Measurements from ENCODE around the gene SOWAHB.

GRCh38 chr4:76896048-76896447 lies 1.9 kb downstream of the SOWAHB start:
- TF ChIP-seq POLR2A (IDR thresholded peaks at IDR 0.05) (no peak), EP300 (IDR thresholded peaks at IDR 0.05) (no peak)
- TF ChIP-seq, protein P1, sequence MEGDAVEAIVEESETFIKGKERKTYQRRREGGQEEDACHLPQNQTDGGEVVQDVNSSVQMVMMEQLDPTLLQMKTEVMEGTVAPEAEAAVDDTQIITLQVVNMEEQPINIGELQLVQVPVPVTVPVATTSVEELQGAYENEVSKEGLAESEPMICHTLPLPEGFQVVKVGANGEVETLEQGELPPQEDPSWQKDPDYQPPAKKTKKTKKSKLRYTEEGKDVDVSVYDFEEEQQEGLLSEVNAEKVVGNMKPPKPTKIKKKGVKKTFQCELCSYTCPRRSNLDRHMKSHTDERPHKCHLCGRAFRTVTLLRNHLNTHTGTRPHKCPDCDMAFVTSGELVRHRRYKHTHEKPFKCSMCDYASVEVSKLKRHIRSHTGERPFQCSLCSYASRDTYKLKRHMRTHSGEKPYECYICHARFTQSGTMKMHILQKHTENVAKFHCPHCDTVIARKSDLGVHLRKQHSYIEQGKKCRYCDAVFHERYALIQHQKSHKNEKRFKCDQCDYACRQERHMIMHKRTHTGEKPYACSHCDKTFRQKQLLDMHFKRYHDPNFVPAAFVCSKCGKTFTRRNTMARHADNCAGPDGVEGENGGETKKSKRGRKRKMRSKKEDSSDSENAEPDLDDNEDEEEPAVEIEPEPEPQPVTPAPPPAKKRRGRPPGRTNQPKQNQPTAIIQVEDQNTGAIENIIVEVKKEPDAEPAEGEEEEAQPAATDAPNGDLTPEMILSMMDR (IDR thresholded peaks at IDR 0.05) = no peak

All from ovary (tissue), 3 donors.